GM18508 (cell line): ENCODE data around the gene SCUBE1.
A peak's percentile ranks its signal among the peaks of the same experiment; 100 is the strongest.

Experiments
- ATAC-seq: cut with Tn5 transposase; IDR thresholded peaks from one replicate; pipeline ENCODE4 v1.9.1; 2021; ENCODE audit warnings: moderate number of reproducible peaks; ENCODE audit not compliant: insufficient read depth, unreplicated experiment

Gene SCUBE1

DNA sequence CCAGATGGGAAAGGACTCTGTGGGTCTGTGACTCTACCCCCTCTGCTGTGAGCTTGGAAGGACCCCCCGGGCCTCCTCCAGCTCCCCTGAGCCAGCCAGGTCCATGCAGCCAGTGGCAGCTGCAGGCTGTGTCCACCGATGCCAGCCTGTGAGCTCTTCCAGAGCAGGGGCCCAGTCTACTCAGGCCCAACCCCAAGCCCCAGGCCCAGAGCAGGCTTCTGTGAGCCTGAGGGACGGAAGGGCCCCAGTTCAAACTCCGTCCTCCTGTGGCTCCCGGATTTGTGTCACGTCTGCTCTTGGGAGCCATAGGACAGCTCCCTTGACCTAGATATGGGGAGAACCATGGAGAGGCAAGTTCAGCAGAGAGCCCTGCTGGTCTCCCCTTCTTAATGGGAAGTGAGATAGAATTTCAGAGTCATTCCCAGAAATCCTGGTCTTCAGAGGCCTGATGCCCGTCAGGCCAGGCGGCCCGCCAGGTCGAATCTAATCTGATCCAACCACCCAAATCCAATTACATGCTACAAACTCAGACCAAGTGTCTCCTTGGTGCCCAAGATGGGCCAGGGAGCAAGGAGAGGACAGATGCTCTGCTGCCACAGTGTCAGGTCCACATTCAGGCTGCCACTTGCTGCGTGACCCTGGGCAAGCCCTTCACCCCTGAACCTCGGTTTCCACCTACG lies 75.1 kb downstream of the SCUBE1 start:
- ATAC-seq, result no peak

DNA sequence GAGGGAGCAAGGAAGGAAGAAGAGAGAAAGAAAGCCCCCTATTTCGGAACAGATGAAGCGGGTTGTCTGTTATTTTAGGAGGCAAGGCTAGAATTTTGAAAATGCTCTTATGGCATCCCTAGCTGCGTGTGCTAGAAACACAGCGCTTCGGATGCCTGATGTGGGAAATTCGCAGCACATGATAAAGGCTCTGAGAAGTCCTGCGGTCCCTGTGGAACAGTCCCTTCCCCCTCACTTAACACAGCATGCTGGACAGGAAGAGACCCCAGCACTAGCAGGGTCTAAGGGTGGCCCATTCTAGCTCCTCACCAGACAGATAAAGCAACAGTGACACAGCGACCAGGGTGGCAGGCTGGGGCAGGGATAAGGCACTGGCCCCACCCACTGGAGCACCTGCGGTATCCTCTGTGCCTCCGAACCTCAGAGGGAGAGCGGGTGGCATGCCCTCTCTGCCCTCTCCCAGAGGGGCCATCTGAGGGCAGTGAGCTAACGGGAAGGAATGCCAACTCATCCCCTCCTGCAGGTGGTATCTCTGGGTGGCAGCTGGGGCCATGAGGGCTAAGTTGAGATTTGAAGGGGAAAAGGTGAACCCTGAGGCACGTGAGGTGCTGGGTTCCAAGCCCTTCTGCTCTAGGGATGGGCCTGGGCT lies 75.7 kb downstream of the SCUBE1 start:
- no peak for ATAC-seq

DNA sequence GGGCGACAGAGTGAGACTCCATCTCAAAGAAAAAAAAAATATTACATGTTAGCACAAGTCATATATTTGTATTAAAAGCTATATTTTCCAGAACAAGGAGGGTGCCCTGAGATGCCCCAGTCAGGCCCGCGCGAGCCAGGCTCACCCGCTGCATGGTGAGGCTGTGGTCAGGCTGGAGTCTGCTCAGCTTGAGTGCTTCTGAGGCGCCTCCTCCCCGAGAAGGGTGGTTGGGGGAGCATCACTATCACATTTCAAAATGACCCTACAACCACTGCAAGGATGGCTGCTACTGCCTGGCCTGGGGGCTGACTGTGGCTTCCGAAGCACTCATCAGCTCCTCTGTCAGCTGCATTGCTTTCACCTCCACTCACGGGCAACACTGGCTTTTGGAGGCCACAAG lies 77.1 kb downstream of the SCUBE1 start:
- ATAC-seq, result no peak

DNA sequence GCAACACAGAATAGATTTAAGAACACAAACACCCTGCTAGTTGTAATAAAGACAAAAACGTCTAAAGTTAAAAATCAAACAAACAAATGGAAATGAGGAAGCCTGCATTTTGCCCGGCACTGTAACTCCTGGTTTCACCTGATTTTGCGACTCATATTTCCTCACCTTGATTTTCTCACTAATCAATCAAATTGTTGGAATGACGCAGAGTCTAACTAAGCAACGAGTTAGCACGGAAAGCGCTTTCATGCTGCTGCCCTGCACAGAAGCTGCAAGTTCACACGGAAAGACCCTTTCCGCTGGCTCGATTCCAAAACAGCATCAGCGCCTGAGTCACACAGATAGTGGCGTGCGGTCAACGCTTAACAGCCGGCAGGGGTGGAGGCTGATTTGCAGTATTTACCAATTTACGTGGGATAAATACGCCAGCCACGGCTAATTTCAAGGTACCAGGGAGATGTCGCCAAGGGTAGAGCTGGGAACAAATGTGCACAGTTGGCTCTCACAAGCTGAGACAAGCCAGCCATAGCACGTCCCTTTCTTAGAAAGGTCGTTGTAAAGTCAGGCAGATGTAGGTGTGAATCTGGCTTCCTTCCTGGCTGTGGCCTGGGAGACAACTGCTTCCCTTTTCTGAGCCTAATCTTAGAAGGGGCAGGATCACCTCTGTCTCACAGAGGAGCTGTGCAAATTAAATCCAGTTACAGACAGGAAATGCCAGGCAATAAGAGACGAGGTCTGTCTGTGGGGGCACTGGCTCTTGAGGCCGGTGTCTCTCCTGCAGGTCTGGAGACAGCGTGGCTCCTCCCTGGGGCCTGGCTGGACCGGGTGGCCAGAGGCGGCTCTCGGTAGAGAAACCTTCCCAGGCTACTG lies 79.3 kb downstream of the SCUBE1 start:
- peak; percentile 57 for ATAC-seq

DNA sequence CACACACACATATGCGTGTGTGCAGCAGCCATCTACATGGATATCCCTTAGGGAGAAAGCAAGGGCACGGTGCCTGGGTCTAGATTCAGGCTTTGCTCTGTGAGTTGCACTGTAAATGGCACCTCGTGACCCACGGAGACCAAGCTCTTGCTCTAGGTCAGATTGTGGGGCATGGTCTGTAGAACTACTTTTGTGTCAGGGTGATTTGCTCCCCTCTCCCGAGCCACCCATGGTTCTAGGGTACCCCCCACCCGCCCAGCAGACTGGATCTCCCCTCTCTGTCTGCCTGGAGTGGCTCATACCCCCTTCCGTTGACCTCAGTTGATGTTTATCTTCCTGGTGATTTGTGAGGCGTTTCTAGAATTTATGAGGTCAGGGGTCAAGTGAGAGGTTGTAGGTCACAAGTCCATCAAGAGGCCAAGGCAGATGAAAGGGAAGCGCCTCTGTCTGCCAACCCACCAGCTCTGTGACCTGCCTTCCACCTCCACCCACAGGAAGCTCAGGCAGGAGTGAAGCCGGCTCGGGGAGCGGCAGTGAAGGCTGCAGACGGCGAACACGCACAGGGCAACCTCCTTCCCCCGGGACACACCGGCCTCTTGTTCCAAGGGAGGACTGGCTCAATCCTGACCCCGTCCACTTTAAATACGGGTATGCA lies 80.1 kb downstream of the SCUBE1 start:
- no peak for ATAC-seq

DNA sequence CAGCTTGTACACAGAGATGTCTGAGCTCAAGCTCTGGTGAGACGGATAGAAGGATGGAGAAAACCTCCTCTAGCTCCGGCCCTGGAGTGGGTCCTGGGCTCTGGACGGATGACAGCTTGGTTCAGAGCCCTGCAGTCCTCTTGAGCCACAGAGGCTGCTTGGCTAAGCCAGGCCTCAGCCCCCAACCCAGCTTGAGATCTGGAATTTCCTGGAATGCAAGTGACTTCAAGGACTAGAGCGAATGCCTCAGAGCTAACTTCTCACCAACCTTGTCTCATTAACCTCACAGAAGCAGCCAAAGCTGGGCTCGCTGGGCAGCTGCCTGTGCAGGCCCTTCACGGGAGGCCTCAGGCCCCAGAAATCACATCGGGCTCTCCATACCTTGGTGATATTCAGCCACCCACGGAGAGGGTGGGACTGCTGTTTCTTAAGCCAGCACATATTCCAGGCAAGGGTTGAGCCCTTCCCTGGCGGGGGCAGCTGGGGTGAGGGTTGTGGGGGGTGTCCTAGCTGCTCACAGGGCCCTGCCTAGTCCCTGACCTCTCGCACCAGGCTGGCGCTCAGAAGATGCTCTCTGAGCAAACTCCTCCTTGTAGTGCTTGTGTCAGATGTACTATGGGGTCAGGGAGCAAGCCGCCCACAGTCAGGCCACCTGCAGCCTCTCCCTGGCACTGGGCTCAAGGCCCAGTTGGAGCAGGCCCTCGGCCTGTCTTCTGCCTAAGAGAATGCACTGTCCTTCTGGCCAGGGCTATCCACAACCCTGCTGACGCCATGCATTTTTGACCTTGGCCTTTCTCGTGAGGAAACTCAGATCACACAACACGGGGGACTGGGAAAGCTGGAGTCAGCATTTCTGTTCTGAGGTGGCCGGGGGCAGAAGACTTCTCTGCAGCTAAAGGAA lies 82.6 kb downstream of the SCUBE1 start:
- ATAC-seq, result no peak

DNA sequence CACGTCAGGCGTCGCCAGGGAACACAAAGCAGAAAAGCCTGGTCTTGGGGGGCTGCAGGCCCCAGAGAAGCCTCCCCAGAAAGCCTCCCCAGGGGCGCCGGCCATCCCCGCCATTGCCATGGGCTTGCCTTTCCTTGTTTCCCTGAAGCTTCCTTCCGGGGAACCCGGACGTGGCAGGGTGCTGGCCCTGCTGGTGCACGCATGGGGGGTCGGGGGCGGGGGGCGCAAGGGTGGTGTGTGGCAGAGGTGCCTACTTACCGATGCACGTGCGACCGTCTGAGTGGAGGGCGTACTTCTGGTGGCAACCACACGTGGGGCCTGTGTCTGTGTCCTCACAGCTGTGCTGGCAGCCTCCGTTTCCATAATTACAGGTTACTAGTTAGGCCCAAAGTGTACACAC lies 85.2 kb downstream of the SCUBE1 start:
- ATAC-seq, result no peak

DNA sequence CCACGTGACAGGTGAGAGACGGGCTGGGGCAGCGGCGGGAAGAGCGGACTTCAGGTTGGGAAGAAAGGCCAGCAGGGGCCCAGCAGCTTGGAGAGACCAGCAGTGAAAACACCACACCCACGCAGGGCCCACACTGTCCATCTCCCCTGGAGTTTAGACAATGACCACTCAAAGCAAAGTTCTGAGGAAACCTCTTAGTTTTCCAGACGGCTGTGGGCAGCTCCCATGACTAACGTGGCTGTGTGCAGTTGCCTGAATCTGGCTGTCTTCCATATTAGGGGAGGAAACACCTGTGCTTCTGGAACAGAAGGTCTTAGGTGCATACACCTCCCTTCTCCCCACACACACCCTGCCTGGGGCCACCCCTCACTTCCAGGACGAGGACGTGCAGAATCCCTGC lies 85.6 kb downstream of the SCUBE1 start:
- no peak for ATAC-seq

DNA sequence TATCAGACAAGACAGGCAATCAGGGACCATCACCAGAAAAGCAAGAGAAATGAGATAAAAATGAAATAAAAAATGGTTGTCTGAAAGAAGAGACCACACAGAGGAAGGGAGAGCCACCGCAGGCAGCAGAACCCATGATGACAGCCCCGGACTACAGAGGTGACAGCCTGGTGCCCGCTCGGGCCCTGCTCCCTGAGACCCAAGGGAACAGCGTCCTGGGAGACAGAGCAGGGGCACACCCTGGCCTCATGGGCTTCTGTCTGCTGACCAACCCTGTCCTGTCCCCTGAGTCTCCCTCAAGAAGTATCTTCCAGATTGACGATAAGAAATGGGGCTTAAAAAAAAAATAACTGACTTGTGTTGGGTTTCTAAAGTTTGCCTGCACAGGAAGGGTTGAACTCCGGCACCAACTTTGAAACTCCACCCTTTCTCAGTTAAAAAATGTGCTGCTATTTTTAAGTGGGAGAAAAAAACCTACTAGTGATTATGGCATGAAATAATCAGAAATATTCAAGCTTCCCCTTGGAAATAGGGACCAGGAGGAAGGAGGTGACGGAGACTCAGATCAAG lies 86.1 kb downstream of the SCUBE1 start:
- no peak for ATAC-seq

DNA sequence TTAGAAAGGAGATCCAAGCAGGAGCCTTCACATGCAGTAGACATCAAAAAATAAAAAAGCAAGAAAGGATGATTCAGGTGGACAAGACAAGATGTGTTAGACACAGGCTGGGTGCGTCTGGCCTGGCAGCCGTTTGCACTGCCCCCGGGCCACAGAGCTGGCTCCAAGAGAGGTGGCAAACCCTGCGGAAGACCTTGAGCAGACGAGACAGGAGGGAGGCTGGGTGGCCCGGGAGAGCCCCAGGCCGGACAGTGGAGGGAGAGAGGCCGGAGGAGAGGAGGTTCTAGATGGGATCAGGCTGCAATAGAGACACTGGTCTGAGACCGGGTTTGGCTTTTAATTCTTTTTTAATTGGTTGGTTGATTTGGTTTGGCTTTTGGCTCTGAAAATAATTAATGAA lies 86.6 kb downstream of the SCUBE1 start:
- ATAC-seq, result no peak

DNA sequence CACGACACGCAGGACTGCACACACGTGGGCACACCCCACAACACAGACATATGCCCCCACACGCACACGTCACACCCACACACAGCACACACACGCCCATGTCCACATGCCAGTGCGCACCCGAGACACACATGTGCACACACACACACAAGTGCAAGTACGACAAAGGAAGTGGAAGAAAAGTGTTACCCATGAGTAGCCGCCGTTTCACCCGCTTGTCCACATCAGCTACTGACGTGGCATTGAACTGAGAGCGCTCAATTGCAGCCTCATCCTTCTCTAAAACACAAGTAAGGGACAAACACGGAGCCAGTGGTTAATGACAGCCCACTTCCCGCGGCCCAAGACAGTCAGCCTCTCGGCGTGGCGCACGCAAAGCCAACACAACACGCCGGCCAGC lies 87.9 kb downstream of the SCUBE1 start:
- no peak for ATAC-seq

DNA sequence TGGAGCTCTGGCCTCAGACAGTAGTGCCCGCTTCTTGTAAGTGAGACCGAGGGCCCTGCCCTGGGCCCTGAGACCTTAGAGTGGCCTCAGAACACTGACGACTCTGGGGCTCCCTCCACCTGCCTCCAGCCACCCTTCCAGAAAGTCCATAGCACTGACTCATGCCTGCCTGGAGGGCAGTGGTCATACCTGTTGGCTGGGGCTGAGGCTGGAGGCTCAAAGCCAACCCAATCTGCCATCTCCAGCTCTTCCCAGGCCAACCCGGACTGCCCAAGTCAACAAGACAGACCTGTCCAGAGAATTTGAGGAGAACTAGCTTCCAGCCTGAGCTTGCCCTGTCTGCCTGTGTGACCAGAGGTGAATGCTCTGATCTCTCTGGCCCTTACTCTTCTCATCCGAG lies 89.3 kb downstream of the SCUBE1 start:
- no peak for ATAC-seq

DNA sequence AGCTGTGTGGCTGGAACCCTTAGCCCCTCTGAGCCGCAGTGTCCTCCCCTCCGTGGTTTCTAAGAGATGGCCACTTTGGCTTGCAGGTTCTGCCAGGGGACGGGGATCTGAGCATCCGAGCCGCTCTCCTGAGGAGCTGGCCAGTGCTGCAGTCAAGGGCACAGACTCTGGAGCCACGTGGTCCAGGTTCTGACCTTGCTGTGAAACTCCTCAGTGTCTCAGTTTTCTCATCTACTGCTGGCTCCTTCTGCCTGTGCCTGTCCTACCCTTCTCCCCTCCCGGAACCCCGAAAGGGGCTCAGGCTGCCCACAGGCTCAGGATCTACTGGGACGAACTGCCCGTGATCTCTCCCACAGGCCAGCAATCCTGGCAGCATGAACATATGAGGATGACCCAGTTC lies 90.9 kb downstream of the SCUBE1 start:
- no peak for ATAC-seq

DNA sequence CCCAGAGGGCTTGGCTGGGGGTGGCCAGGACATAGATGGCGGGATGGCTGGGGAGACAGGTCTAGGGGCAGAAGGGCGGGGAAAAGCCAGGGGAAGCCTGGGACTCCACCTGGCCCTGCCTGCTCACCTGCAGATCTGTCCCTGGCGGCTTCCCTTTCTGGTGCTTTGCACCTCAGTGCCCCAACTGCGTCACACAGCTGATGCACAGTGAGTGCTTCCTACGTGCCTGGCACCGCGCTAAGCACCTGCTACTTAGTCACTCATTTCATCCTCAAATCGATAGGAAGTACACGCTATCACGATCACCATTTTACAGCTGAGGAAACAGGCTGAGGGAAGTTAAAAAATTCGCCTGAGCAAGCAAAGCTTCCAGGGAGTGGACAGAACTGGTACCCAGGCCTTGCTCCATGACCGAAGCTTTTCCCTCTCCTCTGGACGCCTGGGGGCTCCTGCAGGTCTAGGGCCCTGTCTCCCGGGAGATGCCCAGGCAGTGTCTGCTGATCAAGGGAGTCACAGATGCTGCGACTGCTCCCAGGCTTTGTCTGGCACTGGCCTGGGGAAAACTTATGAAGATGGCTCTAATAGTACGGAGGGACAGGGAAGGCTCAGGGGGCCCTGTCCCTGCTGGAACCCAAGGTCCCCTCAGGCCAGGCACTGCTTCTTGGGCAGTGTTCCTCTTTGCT lies 93.2 kb downstream of the SCUBE1 start:
- ATAC-seq, result no peak

DNA sequence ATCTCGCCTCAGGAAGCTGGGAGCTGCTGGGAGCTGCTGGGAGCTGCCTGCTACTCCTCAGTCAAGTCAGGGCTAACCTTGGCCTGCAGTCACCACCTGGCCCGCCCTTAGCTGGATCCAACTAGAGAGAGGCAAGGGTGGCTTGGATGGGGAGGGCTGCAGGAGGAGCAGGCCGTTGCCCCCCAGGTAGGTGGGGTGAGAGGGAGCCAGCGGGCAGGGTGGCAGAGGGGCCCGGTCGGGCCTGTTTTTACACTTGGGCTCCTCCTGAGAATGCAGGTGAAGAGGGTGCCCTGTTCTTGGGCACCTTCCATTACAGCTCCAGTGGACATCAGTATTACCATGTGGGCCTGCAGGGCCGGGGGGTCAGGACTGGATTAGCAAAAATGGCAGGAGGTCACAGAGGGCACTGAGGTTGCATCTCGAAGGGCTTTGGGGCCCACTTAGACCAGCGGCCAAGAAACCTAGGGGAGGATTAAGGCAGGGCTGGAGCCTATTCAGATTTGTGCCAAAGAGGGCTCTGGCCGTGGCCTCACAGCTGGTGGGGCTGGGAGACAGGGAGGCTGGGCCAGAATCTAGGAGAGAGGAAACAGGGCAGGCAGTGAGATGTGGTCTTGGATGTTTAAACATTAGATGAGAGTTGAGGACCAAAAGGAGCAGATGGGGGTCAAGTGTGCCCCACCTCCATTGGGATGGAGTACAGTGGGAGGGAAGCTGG lies 95.5 kb downstream of the SCUBE1 start:
- no peak for ATAC-seq

DNA sequence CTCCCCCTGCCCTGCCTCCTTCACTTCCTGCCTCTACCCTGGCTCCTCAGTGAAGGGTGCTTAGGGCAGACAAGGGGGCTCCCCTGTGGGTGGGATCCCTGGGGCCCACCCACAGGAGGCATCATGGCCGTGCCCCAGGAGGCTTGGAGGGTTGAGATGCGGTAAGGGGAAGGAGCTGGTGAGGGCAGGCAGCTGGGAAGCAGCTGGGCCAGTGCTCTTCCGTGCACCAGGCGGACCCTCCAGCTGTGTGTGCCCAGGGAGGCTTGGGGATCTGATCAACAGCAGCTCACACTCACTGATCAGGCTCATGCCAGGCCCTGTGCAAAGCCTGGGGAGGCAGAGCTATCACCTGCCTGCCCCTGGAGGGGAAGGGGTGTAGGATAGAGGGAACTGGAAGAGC lies 97.0 kb downstream of the SCUBE1 start:
- ATAC-seq, result no peak

DNA sequence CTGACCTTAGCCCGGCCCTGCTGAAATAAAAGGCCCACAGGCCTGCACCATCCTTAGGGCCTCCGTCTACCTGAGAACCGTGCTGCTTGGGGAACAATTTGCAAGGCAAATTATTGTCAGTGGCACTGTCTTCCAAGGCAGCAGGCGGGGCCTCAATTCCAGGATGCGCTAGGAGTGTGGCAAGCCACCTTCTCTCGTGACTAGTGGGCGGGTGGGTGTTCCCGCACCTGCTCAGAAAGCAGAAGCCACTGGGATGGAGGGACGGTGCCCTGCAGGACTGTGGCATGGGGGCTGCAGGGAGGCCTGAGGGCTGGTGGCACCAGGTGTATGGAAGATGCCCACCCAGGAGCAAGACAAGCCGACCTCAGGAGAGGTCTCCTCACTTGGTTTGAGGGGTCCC lies 97.5 kb downstream of the SCUBE1 start:
- no peak for ATAC-seq

DNA sequence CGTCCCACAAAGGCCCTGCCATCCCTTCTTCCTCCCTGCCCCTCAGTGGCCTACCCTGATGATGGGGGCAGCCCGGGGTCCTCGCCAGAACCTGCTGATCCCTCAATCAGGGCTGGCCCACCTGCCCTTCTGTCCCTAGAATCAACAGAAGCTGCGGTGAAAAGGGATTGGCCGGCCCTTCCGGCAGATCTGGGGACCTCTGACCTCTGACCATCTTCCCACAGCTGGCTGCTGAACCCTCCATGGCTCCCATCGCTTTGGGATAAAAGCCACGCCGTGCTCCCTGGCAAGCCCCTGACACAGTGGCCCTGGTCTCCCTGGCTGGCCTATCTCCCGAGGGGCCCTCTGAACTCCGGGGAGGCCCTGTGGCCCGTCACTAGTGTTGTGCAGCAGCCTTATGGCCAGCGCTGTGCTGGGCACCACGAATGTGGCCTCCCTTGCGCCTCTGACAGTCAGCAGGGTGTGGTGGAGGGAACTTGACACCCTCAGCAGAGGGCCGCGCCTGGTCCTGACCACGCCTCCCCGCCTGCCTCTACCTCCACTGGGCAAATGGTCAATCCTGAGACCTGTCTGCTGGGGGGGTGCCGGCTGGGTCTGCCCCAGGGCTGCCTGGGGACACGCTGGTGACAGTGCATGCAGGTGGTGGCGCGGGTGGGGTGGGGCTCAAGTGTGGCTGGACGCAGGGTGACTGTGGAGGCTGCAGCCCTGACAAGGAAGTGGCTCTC lies 98.2 kb downstream of the SCUBE1 start:
- no peak for ATAC-seq
